HG02970 (cell line): ENCODE data around the gene ACAP3.
A peak's percentile ranks its signal among the peaks of the same experiment; 100 is the strongest.
"Not testable (repeated sequence)": the region's sequence is repeated elsewhere in the genome, so short reads cannot be mapped to it uniquely, and the experiment has no call there.

Experiments
- ATAC-seq: cut with Tn5 transposase; IDR thresholded peaks from one replicate; pipeline ENCODE4 v1.9.1; 2021; ENCODE audit warnings: mild to moderate bottlenecking, moderate library complexity, moderate number of reproducible peaks; ENCODE audit not compliant: unreplicated experiment, low FRiP score

ACAP3 gene

GRCh38 chr1:1318131-1318652, 10.5 kb upstream of the ACAP3 start:
- ATAC-seq: no peak

- no peak for ATAC-seq
These were observed 9.7 kb upstream of the ACAP3 start for GRCh38 chr1:1317420-1317819.

GRCh38 chr1:1316199-1316598, 8.5 kb upstream of the ACAP3 start:
- ATAC-seq: not testable (repeated sequence)

- ATAC-seq: no peak
These were observed 7.8 kb upstream of the ACAP3 start for GRCh38 chr1:1315435-1315954.

- ATAC-seq: no peak
These were observed 7.1 kb upstream of the ACAP3 start for GRCh38 chr1:1314678-1315335.

GRCh38 chr1:1314237-1314586, 6.5 kb upstream of the ACAP3 start:
- ATAC-seq: no peak

- no peak for ATAC-seq
These were observed 5.9 kb upstream of the ACAP3 start for GRCh38 chr1:1313500-1314236.

- ATAC-seq: no peak
These were observed 5.0 kb upstream of the ACAP3 start for GRCh38 chr1:1312450-1313314.

GRCh38 chr1:1311107-1312104, 3.7 kb upstream of the ACAP3 start:
- ATAC-seq: no peak

GRCh38 chr1:1310476-1311053, 2.8 kb upstream of the ACAP3 start:
- ATAC-seq: no peak

GRCh38 chr1:1310109-1310385, 2.3 kb upstream of the ACAP3 start:
- no peak for ATAC-seq

- no peak for ATAC-seq
These were observed 1.8 kb upstream of the ACAP3 start for GRCh38 chr1:1309251-1310108.

- peak; percentile 1 for ATAC-seq
These were observed 1.1 kb upstream of the ACAP3 start for GRCh38 chr1:1308756-1309250.

GRCh38 chr1:1307261-1307922, 338 bp downstream of the ACAP3 start:
- peak; percentile 1 for ATAC-seq

- no peak for ATAC-seq
These were observed 969 bp downstream of the ACAP3 start for GRCh38 chr1:1306661-1307260.

GRCh38 chr1:1306070-1306660, 1.6 kb downstream of the ACAP3 start:
- no peak for ATAC-seq
